ENCODE measurements around the gene NUAK2. TPM values are rescaled to one million over a fixed set of nuclear protein-coding genes. Genes with fewer than 3 reads are reported as not detected.

The NUAK2 gene
- total and polyA plus RNA-seq, 2 of the 8 experiments (the other 6 are each of a cell fraction or from before 2014, with no cell fraction given): 9.4 to 12.9 TPM

- no peak overlapping the region for H4K5ac ChIP-seq (ENCODE audit: insufficient read length, low read depth, low read length)
- CTCF ChIA-PET (ENCODE audit: partially characterized antibody): interaction anchor here (1.4 to 67.1 kb wide), 6 partner anchors 11 to 45 kb away, joined by 5 to 2424 read pairs (median 20); no protein-coding TSS in a partner anchor
- no peak overlapping the region for H3K27ac ChIP-seq (ENCODE audit: low read depth, low read length)
- no peak overlapping the region for H3K4me3 ChIP-seq (ENCODE audit: extremely low read depth in 1 of 4, insufficient read depth in 2 of 4, low read depth in 3 of 4, low read length in 4 of 4)
- no peak overlapping the region for H3K56ac ChIP-seq (replicated peaks; ENCODE audit: insufficient read length, low read depth, low read length)
- 88% methylated on average over 5 of the region's 5 CpGs; no CpG with 5 or more reads in 1 of the 2 experiments for WGBS, 2 experiments (ENCODE audit: extremely low coverage in 1 of 2, insufficient coverage in 1 of 2, insufficient read length in 1 of 2, insufficient replicate concordance in 2 of 2, low coverage in 1 of 2, low lambda C conversion rate in 2 of 2, missing lambda C conversion rate in 1 of 2)
- H3K4ac ChIP-seq (replicated peaks; ENCODE audit: insufficient read length, low read depth, low read length): no peak overlapping the region
- H4K8ac ChIP-seq (ENCODE audit: extremely low read depth, insufficient read depth, low read length): no peak overlapping the region
- H2BK12ac ChIP-seq (ENCODE audit: low read depth, low read length): no peak overlapping the region
- 0 out of 2 replicates have a peak, but pooled peaks have one; percentile 28 for TF ChIP-seq TCF12 (IDR thresholded peaks at IDR 0.05; ENCODE audit: low read depth, low read length)
- TF ChIP-seq, protein P1, sequence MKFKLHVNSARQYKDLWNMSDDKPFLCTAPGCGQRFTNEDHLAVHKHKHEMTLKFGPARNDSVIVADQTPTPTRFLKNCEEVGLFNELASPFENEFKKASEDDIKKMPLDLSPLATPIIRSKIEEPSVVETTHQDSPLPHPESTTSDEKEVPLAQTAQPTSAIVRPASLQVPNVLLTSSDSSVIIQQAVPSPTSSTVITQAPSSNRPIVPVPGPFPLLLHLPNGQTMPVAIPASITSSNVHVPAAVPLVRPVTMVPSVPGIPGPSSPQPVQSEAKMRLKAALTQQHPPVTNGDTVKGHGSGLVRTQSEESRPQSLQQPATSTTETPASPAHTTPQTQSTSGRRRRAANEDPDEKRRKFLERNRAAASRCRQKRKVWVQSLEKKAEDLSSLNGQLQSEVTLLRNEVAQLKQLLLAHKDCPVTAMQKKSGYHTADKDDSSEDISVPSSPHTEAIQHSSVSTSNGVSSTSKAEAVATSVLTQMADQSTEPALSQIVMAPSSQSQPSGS (IDR thresholded peaks at IDR 0.05; ENCODE audit: low read length): no peak
- peak; percentile 27; the same call in 1 of the 2 replicates for TF ChIP-seq POLR2AphosphoS5 (IDR thresholded peaks at IDR 0.05; ENCODE audit: low read depth, low read length)
- TF ChIP-seq CTBP2 (IDR thresholded peaks at IDR 0.05; ENCODE audit: borderline replicate concordance, insufficient read depth, insufficient read length, low read length): no peak
- no peak for TF ChIP-seq KDM4A (IDR thresholded peaks at IDR 0.05; ENCODE audit: low read depth, low read length, severe bottlenecking)
- H2BK15ac ChIP-seq (ENCODE audit: low read length): no peak overlapping the region
- H3K79me2 ChIP-seq (ENCODE audit: control insufficient read depth in 1 of 2, insufficient read depth in 2 of 2, low read length in 2 of 2): peaks cover 46 to 87% of the 10 kb centered on the region in 2 experiments
- no peak overlapping the region for H3K23ac ChIP-seq (ENCODE audit: insufficient read length)
- DNase-seq (ENCODE audit: low read depth in 1 of 2, low spot score in 2 of 2): no peak
- H4K20me1 ChIP-seq (replicated peaks in 1 of 2; ENCODE audit: control insufficient read depth in 1 of 2, insufficient read depth in 2 of 2, low read length in 2 of 2): peaks cover 6 to 36% of the 10 kb centered on the region in 2 experiments
- H3K9ac ChIP-seq (replicated peaks in 1 of 4; ENCODE audit: extremely low read depth in 1 of 4, low read depth in 3 of 4, low read length in 3 of 4): no peak overlapping the region
- H2BK20ac ChIP-seq (ENCODE audit: low read length): no peak overlapping the region
- peak overlapping the region in 1 of 2 experiments; percentile 81; a peak in 2 of 4 replicates for H3K4me2 ChIP-seq (ENCODE audit: insufficient read depth in 1 of 2, low read depth in 2 of 2, low read length in 2 of 2)
- no peak overlapping the region for H2AFZ ChIP-seq (ENCODE audit: low read length)
- H2BK120ac ChIP-seq (replicated peaks; ENCODE audit: low read depth, low read length): no peak overlapping the region
- H3K18ac ChIP-seq (ENCODE audit: extremely low read depth, low read length): no peak overlapping the region
- H3K4me1 ChIP-seq (replicated peaks in 1 of 4; ENCODE audit: control insufficient read depth in 3 of 4, insufficient read depth in 4 of 4, low read length in 3 of 4): peaks cover 35 to 60% (median 48%) of the 10 kb centered on the region in 4 experiments
- H3K79me1 ChIP-seq (ENCODE audit: low read depth, low read length): peaks cover 49% of the 10 kb centered on the region
- no peak for FAIRE-seq
- no peak overlapping the region for H3K14ac ChIP-seq (ENCODE audit: insufficient read length)
- peaks cover 2% of the 10 kb centered on the region; the same call in 1 of the 2 replicates for H3K23me2 ChIP-seq (ENCODE audit: low read depth, low read length)
- no peak overlapping the region for H2AK5ac ChIP-seq (ENCODE audit: low read depth, low read length)
- no peak overlapping the region for H2BK5ac ChIP-seq (ENCODE audit: low read depth, low read length)
- POLR2A ChIA-PET (ENCODE audit: partially characterized antibody): interaction anchor here (1.2 to 7.5 kb wide), 8 partner anchors 10 to 132 kb away, joined by 3 to 124 read pairs (median 6); partner anchors contain the start of gene TMCC2
- no peaks in the 10 kb centered on the region for H3K9me3 ChIP-seq (ENCODE audit: insufficient read depth in 2 of 2, low read depth in 1 of 2, low read length in 1 of 2)
- H3K27me3 ChIP-seq (replicated peaks in 1 of 4; ENCODE audit: control insufficient read depth in 3 of 4, extremely low read depth in 1 of 4, insufficient read depth in 3 of 4, low read length in 3 of 4): no peaks in the 10 kb centered on the region
- no peak overlapping the region for H4K91ac ChIP-seq (replicated peaks; ENCODE audit: insufficient read length, low read length)
- peaks cover 10 to 23% (median 18%) of the 10 kb centered on the region in 4 experiments for H3K36me3 ChIP-seq (ENCODE audit: control insufficient read depth in 2 of 4, insufficient read depth in 4 of 4, low read length in 3 of 4)
Measured at GRCh38 chr1:205315008-205315618, 6.4 kb downstream of the NUAK2 start.
